ENCODE measurements around the gene TPO.

Gene TPO

DNA sequence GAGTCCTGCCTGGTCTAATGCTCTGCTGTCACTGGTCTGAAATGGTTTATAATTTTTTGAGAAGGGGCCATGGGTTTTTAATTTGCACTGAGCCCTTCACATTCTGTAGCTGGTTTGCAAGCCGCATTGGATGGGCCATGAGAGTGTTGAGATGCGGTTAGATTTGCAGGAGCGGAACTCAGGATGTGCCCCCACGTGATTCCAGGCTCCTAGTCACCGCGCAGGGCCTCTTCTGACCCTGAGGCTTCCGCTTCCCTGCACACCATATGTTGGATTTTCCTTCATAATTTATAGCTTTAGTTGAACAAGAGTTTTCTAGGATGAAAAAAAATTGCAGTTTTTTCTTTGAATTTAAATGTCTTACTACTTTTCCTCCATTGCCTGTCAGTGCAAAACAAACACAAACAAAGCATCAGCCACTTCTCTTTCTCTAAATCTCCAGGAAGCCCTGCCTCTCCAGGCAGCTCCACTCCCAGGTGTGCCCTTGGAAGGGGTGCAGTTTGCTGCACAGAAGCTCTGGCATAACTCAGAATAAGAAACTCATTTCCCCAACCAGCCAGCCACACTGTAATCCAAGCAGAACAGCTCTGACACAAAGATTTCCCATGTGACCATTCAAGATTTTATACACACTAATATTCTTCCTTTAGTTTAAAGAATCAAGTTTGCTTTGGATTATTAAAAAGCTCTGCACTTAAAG is 18.4 kb upstream of the TPO start:
- DNase-seq (ENCODE audit: low read depth), result no peak
- TF ChIP-seq, protein P1, sequence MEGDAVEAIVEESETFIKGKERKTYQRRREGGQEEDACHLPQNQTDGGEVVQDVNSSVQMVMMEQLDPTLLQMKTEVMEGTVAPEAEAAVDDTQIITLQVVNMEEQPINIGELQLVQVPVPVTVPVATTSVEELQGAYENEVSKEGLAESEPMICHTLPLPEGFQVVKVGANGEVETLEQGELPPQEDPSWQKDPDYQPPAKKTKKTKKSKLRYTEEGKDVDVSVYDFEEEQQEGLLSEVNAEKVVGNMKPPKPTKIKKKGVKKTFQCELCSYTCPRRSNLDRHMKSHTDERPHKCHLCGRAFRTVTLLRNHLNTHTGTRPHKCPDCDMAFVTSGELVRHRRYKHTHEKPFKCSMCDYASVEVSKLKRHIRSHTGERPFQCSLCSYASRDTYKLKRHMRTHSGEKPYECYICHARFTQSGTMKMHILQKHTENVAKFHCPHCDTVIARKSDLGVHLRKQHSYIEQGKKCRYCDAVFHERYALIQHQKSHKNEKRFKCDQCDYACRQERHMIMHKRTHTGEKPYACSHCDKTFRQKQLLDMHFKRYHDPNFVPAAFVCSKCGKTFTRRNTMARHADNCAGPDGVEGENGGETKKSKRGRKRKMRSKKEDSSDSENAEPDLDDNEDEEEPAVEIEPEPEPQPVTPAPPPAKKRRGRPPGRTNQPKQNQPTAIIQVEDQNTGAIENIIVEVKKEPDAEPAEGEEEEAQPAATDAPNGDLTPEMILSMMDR (IDR thresholded peaks at IDR 0.05; ENCODE audit: insufficient read depth, low read depth, low read length, missing control alignments), result no peak
- no peak overlapping the region for H3K4me3 ChIP-seq (ENCODE audit: low read depth, low read length)

GRCh38 chr2:1397350-1397749 is 15.9 kb upstream of the TPO start:
- DNase-seq (ENCODE audit: low read depth), result no peak
- TF ChIP-seq, protein P1 (IDR thresholded peaks at IDR 0.05; ENCODE audit: insufficient read depth, low read depth, low read length, missing control alignments), result no peak
- H3K4me3 ChIP-seq (ENCODE audit: low read depth, low read length), result no peak overlapping the region

DNA sequence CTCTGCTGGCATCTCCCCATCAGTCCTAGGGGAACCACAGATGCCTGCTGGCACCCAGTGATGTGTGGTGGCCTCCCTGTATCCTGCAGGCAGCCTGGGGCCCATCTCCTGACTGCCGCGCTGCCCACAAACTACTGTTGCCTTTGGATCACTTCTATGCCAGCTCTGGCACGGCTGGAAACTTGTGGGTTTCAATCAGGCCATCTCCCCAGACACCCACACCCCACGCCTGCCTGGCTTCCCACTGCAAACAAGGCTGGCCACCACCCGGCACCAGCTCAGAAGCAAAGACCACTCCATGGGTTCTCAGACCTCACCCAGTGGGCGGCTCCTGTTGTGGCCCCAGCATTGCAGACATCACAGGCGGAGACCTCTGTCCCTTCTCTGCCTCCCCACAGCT is 15.1 kb upstream of the TPO start:
- no peak for DNase-seq (ENCODE audit: low read depth)
- no peak overlapping the region for H3K4me3 ChIP-seq (ENCODE audit: low read depth, low read length)
- TF ChIP-seq, protein P1 (IDR thresholded peaks at IDR 0.05; ENCODE audit: insufficient read depth, low read depth, low read length, missing control alignments), result no peak

DNA sequence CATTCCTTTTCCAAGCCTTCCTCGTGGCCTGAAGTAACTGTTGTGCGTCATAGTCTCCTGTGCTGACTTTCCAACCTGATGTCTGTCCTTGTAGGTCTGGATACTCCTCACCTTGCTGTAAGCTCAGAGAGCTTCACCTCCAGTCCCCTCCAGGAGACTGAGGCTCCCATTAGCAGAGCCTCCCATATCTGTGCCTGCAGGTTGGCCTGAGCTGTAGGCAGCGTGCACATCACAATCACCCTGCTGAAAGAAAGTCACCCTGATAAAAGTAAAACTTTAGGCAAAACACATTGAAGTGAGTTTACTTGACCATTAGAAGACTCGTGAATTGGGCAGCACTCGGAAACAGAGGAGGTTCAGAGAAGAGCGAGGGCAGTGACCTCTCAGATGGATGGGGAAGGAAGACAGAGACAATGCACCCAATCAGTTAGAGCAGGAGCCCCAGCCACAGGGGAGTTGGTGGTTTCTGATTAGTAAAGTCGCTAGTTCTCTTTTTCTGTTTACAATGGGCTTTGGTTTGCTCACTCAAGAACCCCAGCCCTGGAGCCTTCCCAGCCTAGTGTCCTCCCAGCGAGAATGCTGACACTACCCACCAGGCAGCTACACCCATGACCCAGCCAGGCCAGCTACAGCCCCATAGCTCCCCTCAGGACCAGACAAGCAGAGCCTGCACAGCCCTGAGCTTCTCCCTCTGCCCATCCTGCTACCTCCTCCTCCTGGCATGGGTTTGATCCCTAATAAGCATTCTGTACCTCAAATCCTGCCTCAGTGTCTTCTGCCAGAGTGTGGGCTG is 12.1 kb upstream of the TPO start:
- TF ChIP-seq, protein P1 (IDR thresholded peaks at IDR 0.05; ENCODE audit: insufficient read depth, low read depth, low read length, missing control alignments), result no peak
- DNase-seq (ENCODE audit: low read depth), result no peak

GRCh38 chr2:1402064-1402463 is 11.2 kb upstream of the TPO start:
- no peak for DNase-seq (ENCODE audit: low read depth)
- TF ChIP-seq, protein P1 (IDR thresholded peaks at IDR 0.05; ENCODE audit: insufficient read depth, low read depth, low read length, missing control alignments), result no peak
- no peak overlapping the region for H3K4me3 ChIP-seq (ENCODE audit: low read depth, low read length)

More for the DNA sequence above, 12.1 kb upstream of the TPO start:
- H3K4me3 ChIP-seq (ENCODE audit: low read depth, low read length), result no peak overlapping the region

- no peak overlapping the region for H3K4me3 ChIP-seq (ENCODE audit: low read depth, low read length)
- DNase-seq (ENCODE audit: low read depth), result no peak
- TF ChIP-seq, protein P1 (IDR thresholded peaks at IDR 0.05; ENCODE audit: insufficient read depth, low read depth, low read length, missing control alignments), result no peak
Observed at GRCh38 chr2:1403565-1403964, 9.7 kb upstream of the TPO start.
